Activated naive CD4-positive, alpha-beta T cell treated with anti-CD3 and anti-CD28 coated beads, Interleukin-2, amount 50 U/mL, for 16 hours (primary cell): ENCODE results near the gene ENKD1.

ENCODE experiments used
- DNase-seq: peaks from one replicate; pipeline ENCODE4 v3.0.0-alpha.2; 2020

Gene ENKD1

DNA sequence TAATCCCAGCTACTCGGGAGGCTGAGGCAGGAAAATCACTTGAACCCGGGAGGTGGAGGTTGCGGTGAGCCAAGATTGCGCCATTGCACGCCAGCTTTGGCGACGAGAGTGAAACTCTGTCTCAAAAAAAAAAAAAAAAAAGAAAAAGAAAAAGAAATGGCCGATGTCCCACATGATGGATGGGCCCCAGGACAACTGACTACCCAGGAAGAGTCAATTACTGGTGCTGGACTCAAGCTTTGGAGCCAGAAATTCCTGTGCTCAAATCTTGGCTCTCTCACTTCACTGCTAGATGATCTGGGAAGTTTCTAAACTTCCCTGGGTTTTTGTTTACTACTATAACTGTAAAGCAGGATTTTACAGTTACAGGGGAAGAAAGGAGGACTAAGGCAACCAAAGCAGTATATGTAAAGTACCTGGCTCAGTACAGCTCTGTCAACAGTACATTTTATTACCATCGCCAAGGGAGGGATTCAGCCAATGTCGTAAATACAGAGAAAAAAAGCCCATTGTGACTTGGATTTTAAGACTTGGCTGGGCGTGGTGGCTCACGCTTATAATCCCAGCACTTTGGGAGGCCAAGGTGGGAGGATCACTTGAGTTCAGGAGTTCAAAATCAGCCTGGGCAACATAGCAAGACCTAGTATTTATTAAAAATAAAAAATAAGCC is 11.9 kb upstream of the ENKD1 start:
- no peak for DNase-seq

DNA sequence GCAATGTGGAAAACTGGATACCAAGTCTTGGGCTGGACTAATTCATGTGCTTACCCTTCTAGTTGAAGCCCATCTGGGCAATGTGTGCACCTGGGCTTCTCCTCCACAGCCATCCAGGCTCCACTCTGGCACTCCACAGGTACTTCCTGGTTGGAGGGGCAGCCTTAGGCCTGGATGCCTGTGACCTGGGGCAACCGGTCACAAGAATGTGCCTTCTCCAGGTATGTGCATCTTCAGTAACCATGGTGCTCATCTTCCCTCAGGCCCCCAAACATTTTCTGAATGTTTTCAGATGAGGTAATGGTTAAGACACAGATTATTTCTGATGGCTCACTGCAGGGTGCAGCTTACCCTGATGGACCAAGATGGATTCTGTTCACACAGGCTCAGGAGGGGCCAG is 11.2 kb upstream of the ENKD1 start:
- DNase-seq = no peak

DNA sequence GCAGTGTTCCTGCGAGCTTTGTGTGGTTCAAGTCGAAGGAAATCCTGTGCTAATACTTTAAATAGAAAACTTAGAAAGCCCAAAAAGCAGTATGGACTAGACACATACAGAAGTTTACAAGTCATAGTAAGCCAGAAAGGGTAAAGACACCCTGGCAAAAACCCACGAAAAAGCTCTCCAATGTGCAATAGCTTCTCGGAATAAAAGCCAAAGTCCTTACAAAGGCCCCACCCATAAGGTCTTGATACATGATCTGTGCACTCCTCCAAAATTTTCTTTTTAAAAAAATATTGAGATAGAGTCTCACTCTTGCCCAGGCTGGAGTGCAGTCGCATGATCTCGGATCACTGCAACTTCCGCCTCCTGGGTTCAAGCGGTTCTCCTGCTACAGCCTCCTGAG is 10.4 kb upstream of the ENKD1 start:
- no peak for DNase-seq

DNA sequence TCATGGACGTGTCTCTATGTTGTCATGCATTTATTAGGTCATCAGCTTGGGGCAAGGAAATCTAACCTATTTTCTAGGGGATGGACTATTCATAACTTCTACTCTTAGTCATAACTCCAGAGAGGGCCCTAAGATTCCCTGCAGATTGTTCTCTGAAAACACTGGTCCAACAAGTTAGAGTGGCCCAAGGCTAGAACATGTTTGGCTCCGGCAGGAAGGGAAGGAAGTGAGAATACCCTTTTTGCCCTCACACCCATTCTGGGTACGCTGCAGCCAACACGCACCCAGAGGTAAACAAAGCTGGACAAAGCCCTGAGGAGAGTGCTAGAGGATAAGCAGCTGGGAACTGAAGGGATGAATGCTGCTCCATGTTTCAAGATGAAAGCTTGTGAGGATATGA is 10.0 kb upstream of the ENKD1 start:
- DNase-seq = no peak

DNA sequence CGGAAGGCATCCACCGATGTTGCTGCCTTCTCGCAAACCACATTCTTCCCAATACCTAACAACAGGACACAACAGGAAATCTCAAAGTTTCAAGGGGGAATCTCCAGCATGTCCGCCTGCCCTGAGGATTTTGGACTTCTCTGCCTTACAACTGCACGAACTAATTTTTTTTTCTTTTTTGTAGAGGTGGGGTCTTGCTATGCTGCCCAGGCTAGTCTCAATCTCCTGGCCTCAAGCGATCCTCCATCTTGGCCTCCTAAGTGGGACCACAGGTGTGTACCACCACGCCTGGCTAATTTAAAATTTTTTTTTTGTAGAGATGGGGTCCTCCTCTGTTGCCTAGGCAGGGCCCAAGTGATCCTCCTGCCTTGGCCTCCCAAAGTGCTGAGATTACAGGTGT is 9.4 kb upstream of the ENKD1 start:
- no peak for DNase-seq

DNA sequence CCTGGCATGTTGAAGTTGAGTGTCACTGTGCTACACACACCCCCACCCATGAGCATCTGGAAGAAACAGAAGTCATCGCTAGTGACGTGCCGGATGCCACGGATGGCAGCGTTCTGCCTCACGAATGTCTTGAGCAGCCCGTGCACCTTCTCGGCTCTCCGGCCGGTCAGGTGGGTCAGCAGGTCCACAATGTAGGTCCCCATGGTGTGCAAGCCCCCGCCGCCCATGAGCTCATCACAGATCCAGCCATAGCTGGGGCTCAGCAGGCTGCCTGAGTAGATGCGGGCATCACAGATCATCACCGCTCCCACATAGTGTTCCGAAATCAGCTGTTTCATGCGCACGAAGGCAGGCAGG is 9.0 kb upstream of the ENKD1 start:
- DNase-seq = no peak

DNA sequence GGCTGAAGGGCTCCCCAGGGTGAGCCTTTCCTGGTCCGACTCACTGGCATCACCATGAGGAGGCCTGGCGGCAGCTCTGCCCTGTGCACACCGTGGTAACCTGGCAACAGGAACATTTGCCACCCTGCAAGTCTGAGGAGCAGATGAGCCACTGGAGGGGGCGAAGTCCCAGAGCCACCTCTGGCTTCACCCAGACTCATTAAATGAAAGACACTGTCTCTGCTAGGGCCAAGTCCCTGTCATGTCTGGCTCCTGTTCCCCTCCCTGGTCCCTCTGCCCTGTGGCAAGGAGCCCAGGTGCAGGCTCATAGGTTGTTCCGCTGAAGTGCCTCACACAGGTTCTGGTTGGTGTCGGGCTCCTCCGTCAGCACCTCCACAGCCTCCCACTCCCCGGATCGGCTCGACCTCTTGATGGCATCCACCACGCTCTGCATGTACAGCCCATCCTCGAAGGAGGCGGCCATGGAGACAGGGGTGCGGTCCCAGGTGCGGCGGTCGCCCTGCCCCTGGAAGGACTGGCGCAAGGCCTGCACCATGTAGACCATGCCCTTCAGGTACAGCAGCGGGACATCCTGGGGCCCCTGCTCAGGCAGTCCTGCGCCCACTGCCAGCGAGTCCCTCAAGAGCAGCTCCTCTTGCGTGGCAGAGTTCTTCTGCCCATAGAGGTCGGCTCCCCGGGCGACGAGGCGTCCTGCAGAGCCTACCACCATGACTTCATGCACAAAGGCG is 8.5 kb upstream of the ENKD1 start:
- no peak for DNase-seq

DNA sequence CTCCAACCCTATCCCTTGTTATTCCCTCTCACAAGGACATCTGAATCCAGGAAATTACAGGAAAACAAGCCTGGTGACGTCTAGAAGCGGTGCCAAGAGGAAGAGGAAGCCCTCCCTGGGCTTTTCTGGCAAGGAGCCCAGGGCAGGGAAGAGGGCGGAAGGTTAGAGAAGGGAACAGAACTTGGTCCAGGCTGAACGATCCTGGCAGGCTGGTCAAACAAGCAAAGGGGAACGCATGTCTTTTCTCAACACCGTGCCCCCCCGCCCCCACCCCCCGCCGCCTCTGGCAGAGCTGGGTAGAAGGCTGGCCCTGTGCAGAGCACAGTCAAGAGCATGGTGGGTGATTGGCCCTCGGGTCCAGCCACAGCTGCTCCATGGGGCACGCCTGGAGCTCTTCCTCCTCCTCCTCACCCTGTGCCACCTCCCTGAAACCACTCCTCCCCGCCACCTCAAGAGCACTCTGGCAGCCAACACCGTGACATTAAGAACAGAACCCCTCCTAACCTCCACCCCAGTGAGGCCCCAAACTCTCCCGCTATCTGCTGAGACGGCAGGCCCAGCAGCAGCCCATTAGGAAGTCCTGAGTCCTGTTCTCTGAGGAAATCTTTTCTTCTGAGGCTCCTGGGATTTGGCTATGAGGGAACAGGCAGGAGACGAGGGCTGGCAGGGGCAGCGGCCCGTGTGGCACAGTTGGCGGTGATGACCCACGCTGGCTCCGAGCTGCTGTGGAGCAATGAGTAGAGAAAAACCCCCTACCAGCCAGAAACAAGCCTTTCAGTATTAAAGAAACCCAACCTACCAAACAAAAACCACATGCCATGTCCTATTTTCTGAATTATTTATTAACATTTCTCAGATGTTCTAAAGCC is 7.4 kb upstream of the ENKD1 start:
- DNase-seq = no peak

DNA sequence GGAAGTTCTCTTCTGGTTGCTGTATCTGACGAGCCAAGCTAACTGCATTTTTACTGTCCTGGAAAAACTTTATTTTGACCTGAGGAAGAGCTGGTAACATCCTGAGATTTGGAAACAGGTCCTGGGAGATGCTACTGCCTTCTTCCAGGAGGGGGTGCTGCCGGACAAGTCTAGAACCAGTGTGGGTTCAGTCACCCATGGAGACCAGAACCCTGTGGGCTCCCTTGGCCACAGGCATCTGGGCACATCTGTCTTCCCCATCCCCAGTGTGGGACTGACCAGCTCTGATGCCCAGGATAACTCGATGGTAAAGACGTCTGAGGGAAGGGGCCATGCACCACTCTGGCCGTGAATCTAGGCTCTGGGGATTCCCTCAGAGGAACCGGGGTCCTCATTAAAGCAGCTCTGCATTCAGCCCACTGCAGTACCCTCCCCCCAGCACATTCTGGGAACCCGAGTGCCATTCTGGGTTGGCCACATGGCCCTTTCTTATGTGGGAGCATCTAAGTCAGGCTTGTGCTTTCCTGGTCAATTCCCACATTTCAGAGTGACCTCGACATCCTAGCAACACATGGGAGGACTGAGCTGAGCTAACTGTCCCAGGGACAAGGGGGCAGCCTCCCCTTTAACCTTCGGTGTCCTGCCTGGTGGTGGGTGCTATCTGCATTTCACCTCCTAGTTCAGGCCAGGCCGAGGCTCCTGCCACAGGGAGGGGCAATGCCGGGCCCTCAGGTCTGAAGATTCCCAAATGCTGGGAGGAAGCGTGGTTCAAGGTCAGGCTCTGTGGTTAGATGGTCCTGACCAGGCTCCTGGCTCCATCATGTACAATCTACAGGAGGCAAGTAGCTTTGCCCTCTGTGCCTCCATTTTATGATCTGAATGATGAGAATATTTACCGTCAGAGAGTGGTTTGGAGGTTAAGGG is 6.5 kb upstream of the ENKD1 start:
- peak; percentile 56 for DNase-seq

DNA sequence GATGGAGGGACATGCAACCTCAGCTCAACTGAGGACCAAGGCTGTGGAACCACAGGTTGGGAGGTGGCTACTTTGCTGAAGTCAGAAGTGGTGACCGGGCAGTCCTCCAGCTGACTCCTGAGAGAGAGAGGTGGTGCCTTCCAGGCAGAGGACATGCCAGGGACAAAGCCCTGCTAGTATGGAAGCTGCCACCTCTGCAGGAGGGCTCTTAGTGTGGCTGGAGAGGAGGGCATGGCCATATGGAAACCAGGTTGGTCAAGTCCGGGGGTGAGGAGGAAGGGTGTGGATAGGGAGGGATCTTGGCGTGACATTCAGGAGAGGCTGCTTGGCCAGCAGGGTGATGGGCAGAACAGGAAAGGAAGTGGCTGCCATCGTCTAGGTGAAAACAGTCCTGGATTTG is 5.8 kb upstream of the ENKD1 start:
- no peak for DNase-seq

DNA sequence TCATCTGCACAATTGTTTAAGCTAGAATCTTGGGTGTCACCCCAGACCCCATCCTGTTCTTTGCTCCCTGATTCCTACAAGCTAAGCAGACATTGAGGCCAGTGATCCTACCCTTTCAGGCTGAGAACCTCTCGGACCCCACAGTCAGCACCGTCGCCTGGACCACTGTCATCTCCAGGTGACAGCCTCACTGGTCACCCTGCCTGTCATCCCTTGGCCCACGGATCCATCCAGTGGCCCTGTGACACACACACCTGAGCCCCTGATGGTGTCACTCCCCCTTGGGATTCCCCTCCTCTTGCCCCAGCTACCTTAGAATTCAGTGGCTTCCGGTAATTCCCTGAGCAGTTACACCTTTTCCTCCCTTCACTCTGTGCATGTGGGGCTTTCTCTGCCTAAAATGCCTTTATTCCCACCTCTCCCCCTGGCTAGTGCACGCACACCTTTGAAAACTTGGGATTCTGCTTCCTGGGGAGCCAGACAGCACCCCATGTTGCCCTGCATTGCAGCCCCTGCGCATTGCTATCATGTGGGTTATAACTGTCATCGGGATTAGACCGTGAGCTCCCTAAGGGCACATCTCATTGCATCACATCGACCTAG is 3.0 kb upstream of the ENKD1 start:
- no peak for DNase-seq

DNA sequence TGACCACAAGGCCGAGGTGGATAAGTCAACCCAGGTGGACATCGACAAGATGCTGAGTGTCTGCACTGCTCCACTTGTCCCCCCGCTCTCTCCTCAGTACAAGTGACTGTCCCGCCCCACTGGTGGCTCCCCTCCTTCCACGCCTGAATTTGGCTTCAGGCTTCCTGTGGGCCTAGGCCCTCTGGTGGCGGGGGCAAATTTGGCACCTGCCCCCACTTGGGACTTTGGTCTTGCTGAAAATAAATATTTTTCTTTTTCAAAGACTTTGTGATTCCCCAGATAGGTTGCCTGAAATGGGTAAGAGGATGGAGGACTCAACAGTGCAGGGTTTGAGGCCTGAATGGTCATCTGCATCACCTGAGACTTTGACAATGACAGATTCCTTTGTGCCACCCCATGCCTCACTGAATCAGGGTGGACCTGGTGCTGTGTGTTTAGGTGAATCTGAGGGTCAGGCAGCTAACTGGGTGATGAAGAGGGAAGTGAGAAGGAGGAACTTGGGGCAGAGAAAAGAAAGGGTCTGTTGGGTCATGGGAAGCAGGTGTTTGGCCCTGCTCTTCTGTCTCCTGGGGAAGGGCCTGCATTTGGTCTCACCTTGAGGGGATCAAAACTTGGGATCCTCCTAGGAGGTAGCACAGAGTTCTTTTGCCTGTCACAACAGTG is 2.1 kb upstream of the ENKD1 start:
- peak; percentile 45 for DNase-seq

DNA sequence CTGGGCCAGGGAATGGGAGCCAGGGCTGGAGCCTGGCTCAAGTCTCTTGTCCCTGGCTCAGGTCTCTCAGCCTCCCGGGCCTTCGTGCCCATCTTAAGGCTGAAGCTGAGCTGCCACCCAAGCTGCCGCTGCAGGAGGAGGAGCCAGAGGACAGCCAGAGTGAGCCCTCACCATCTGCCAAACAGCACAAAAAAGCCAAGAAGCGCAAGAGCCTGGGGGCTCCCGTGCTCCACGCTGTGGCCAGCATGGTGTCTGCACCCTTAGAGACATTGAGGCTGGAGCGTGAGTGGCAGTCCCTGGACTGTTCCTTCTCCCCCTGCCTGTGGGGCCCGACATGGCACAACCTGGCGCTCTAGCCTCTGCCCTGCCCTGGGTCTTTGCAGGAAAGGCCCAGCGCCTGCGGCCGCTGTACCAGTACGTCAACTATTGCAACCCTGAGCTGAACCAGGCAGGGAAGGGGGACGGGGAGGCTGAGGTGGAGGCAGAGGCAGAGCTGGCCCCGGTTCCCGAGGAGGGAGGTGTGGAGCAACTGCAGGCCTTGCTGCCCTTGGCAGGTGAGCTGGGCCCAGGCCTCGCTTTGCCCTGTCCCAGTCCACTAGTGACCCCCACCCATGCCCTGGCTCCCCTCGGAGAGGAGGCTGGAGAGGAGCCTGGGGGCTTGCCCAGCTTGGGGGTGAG is 1.4 kb upstream of the ENKD1 start:
- peak; percentile 84 for DNase-seq

DNA sequence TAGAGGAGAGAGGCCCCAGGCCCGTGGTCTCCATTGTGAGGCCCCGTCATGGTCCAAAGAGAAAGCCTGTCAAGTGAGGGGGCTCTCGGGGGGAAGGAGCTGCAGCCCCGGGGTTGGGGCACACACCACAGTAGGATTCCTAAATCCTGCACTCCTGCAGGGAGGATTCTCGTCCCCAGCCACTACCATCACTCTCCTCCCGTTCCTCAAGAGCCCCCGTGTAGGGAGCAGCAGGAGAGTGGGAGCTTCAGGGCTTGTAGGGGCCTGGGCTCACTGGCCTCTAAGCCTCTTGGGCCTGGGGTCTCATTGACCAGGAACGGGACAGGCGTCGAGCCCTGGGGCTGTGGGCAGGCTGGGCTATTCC is 885 bp upstream of the ENKD1 start:
- DNase-seq = no peak

DNA sequence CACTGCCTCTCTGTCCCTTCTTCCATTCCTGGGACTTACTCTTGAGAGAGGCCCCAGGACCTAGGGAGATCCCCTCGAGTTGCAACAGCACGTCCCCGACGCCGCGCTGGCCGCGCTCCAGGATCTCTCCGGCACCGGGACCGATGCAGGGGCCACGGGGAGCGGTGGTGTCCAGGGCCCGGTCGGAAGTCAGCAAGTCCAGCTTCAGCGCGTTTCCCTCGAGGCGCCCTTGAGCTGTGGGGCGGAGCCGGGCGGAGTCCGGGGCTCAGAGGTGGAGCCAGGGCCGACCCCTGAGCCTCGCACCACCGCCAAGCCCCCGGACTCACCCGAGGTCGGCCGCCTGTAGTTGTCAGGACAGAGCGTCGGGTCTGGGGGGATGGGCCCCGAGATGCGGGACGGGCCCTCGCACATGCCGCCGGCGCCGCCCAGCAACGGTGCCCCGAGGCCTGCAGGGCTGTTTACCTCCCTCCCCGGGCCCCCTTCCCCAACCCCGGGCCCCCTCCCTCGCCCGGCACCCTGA is 458 bp downstream of the ENKD1 start:
- no peak for DNase-seq

DNA sequence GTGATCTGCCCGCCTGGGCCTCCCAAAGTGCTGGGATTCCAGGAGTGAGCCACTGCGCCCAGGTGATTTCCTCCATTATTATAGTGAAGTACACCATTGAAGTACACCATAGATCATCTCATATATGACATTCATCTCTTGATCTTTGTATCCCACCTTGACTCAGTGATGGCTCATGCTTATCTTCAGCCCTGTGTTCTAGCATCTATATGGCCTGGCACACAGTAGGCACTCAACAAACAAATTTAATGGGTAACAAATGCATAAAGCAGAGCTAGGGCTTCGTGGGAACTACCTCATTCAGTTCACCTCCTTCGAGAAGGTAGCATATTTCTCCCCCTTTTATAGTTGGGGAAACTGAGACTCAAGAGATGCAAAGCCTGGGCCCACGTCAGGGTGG is 952 bp downstream of the ENKD1 start:
- no peak for DNase-seq

DNA sequence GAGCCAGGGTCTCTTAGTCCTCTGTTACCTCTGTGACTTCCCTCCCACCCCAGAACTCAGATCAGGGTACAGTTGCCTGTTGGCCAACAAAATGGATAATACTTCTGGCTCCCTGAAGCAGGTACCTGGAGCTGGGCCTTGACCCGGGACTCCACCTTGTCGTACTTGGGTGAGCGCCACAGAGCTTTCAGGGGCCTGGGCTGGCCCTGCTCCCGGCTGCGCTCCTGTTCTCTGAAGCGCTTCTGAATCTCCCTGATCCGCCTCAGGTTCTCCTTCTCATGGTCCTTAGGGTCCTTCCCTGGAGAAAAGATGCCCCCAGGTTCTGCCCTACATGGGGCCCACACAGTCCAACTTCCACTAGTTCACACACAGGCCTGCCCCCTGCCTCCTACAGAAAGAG is 1.7 kb downstream of the ENKD1 start:
- no peak for DNase-seq

DNA sequence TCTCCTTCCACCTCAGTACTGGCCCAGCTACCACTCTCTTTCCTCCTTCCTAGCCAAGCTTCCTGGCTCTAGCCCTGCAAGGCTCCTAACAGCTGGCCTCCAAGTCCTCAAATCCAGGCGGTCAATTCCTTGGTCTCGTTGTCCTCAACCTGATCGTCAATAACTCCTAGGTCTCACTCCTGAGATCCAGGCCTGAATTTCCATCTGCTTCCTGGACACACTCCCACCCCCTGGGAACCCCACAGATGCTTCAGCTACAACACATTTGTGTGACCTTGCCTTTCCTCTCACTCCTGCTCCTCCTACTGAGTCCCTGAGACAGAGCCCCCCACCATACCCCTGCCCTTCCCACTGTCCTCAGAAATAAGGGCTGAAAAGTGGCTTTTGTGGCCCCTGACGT is 2.3 kb downstream of the ENKD1 start:
- DNase-seq = no peak

DNA sequence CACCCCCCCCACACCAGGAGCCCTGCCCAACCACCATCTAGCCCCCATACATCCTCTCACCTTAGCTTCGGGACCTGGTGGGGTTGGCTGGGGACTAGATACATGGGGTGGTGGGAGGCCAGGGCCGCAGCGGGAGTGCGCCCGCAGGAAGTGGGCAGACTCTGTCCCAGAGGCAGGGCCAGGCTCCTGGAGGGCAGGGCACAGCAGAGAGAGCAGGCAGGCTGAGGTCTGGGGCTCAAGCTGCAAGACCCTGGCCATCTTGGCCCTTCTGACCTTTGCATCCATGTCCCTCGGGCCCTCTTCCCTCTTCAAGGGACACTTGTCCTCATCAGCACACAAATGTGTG is 2.7 kb downstream of the ENKD1 start:
- no peak for DNase-seq

DNA sequence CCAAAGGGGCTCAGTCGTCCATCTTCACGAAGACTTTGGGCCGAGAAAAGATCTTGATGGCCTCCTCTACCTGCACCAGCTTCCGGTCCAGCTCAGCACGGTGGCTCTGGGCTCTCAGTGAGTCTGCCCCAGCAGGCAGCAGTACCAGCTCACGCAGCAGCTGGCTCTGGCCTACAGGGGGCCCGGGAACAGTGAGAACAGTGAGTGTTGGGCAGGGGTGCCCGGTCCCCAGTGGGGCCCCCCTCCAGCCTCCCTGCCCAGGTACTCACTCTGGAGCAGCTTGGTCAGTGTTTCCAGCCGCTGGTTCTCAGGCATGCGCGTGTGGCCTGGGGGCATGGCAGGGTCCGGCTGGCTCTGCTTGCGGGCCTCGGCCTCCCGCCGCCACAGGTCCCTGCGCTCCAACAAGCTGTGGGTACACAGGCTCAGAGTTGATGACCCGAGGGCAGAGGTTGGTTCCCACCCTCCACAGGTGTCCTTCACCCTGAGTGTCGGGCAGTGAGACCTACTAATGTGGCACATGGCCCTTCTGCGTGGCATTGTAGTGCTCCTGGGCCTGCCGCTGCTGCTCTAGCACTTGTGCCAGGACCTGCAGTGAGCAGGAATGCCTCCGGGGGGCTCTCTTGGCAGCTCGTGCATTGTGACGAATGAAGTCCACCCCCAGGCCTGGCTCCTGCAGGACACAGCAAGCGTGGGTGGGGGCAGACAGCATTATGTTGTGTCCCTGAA is 3.2 kb downstream of the ENKD1 start:
- DNase-seq = peak; percentile 45

DNA sequence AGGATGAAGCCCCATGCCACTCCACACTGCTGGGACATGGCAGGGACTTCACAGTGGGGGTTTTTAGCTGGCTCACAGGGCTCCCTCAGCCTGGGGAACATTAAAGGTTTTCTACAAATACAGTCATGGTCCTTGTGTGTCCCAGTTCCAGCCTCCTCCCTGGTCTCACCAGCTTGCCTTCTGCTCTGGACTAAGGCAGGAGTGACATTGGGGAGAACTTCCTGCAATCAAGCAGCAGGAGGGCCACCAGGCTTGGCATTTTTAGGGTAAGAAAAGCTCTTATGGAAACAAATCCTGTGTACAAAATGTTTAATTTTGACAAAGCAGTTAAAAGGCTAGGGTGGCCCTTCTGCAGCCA is 3.9 kb downstream of the ENKD1 start:
- DNase-seq = no peak
